GM19238 (cell line): ENCODE results near the gene VPS33A.

ENCODE experiments used
- DNase-seq: peaks from one replicate; pipeline ENCODE4 v3.0.0; 2011; ENCODE audit warnings: low spot score; ENCODE audit not compliant: insufficient read length

VPS33A gene

DNA sequence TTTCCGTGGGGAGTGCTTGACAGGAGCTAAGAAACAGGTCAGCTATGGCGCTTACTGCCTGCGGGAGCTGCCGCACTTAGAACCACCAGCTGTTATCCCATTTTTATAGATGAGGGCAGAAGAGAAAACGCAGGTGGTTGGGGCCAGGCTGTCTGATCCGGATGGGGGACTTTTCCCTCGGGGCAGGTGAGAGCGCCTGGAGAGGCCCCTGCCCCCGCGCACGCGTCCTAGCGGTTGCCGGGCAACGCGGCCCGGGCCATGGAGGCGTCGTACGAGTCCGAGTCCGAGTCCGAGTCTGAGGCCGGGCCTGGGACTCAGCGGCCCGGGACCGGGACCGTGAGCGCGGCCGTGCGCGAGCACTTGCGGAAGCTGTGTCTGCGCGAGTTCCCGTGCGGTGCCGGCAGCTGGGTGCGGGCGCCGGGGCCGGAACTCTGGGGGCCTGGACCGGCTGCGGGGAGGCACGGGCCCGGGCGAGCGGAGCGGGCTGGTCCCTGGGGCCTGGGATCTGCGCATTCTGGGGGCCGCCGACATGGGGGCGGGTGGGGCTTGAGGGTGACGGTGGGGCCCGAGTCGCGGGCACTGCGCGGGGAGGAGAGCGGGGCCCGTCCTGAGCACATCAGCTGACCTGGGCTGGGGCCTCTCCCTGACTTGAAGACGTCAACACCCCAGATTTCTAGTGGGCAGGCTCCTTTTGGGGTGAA is 83.3 kb downstream of the VPS33A start, which contains the start of gene LRRC43:
Gene LRRC43, plus strand, starts transcription at position 237 of the 701 bp plus-strand sequence. Its CDS starts 22 bp downstream, at position 259.
- DNase-seq, result no peak
